K562 (cell line): ENCODE measurements around the gene ESRRG. TPM values are rescaled to one million over a fixed set of nuclear protein-coding genes. Genes with fewer than 3 reads are reported as not detected.

ENCODE experiments used
- ATAC-seq: fragments of 200-7000 bp; cut with Tn5 transposase; 3 replicates; pipeline ENCODE4 v1.9.1; 2020; ENCODE audit warnings: moderate library complexity
- BruUV-seq: library from RNA; stranded (reverse); fragments of 400-500 nt; replicated peaks from 2 replicates; lab custom pipeline; 2021; lab: Mats Ljungman, UMichigan
- CTCF ChIA-PET: fragments of 300-600 bp; formaldehyde crosslinking; extraction: SDS; loops from one replicate; lab custom pipeline; 2021; ENCODE audit warnings: low intra/inter-chr PET ratio; lab: Yijun Ruan, JAX
- POLR2A ChIA-PET: fragments of 300-600, 350-650 bp; sonication (Branson Sonifier 250); formaldehyde crosslinking; extraction: SDS; loops from one replicate; lab custom pipeline; 2021; ENCODE audit warnings: antibody characterized with exemption, inconsistent platforms; lab: Yijun Ruan, JAX
- DNase-seq, 4 experiments: peaks; one replicate each; pipeline versions ENCODE4 v3.0.0 to v3.0.0-alpha.2; 2011 to 2018; ENCODE audit warnings: low spot score in 3 of 4, mixed read lengths in 3 of 4; ENCODE audit errors: extremely low read depth in 1 of 4
- FAIRE-seq: peaks from 2 replicates; lab custom pipeline; 2011; peaks lifted over from hg19 to GRCh38; lab: Jason Lieb, UNC
- H2AFZ ChIP-seq: 2 replicates; pipeline ENCODE4 v1.6.0; 2011; ENCODE audit warnings: low read depth, low read length, control low read depth, inconsistent platforms
- H3K27ac ChIP-seq: fragments of 200-600 bp; 3 replicates; pipeline ENCODE4 v1.8.0; 2011; ENCODE audit warnings: low read depth, mild to moderate bottlenecking, control low read depth, inconsistent platforms, low read length, moderate library complexity, mixed read lengths; ENCODE audit errors: extremely low read depth
- H3K27me3 ChIP-seq, 2 experiments: fragments of 300-600 bp in 1 of 2; 2 replicates in 1 of 2; 3 replicates in 1 of 2; pipeline versions ENCODE4 v1.6.0 to v1.8.0; 2011; ENCODE audit warnings: inconsistent platforms in 2 of 2, low read length in 2 of 2, mild to moderate bottlenecking in 1 of 2, mixed read lengths in 1 of 2, moderate library complexity in 1 of 2; ENCODE audit not compliant: control insufficient read depth in 2 of 2, insufficient read depth in 2 of 2
- H3K36me3 ChIP-seq: fragments of 300-600 bp; 3 replicates; pipeline ENCODE4 v1.8.0; 2011; ENCODE audit warnings: mild to moderate bottlenecking, low read length, inconsistent platforms; ENCODE audit not compliant: control insufficient read depth, insufficient read depth
- H3K4me1 ChIP-seq, 2 experiments: fragments of 200-600 bp in 1 of 2; replicated peaks in 1 of 2; 2 replicates in 1 of 2; 3 replicates in 1 of 2; pipeline versions ENCODE4 v1.5.1 to v1.8.0; 2011; ENCODE audit warnings: inconsistent platforms in 2 of 2, low read length in 2 of 2, mild to moderate bottlenecking in 1 of 2, mixed read lengths in 1 of 2, moderate library complexity in 1 of 2; ENCODE audit not compliant: control insufficient read depth in 2 of 2, insufficient read depth in 2 of 2
- H3K4me2 ChIP-seq: 2 replicates; pipeline ENCODE4 v1.6.1; 2011; ENCODE audit warnings: low read length, control low read depth, inconsistent platforms, mixed read lengths; ENCODE audit not compliant: insufficient read depth
- H3K4me3 ChIP-seq: fragments of 200-600 bp; sonication (generic), shearing (Covaris generic); 2 replicates; pipeline ENCODE4 v1.5.1; 2016; ENCODE audit warnings: control low read depth, inconsistent platforms
- H3K79me2 ChIP-seq: fragments of 200-600 bp; 3 replicates; pipeline ENCODE4 v1.8.0; 2011; ENCODE audit warnings: low read length, inconsistent platforms; ENCODE audit not compliant: control insufficient read depth, insufficient read depth
- H3K9ac ChIP-seq, 2 experiments: 2 replicates each; pipeline versions ENCODE4 v1.6.0 to v1.6.1; 2011; ENCODE audit warnings: low read depth in 2 of 2, low read length in 2 of 2, control low read depth in 1 of 2, inconsistent platforms in 1 of 2, mild to moderate bottlenecking in 1 of 2, mixed read lengths in 1 of 2; ENCODE audit not compliant: insufficient read depth in 1 of 2
- H3K9me1 ChIP-seq: one replicate; pipeline ENCODE4 v1.6.0; 2011; ENCODE audit warnings: inconsistent platforms, mild to moderate bottlenecking, low read length, moderate library complexity; ENCODE audit not compliant: control insufficient read depth, insufficient read depth
- H3K9me3 ChIP-seq: replicated peaks from 2 replicates; pipeline ENCODE4 v1.5.1; 2011; ENCODE audit warnings: low read depth, low read length, inconsistent platforms; ENCODE audit not compliant: control insufficient read depth, insufficient read depth
- H4K20me1 ChIP-seq: replicated peaks from 2 replicates; pipeline ENCODE4 v1.6.1; 2011; ENCODE audit warnings: low read length, inconsistent platforms, mixed read lengths; ENCODE audit not compliant: control insufficient read depth, insufficient read depth
- FOSL1 ChIP-seq: fragments of 200-800 bp; sonication (Bioruptor generic); conservative IDR thresholded peaks from 2 replicates; pipeline ENCODE4 v1.6.1; 2016; ENCODE audit warnings: missing genetic modification characterization, missing compliant biosample characterization
- MITF ChIP-seq: IDR thresholded peaks from 2 replicates; pipeline ENCODE4 v1.6.1; 2014; ENCODE audit warnings: antibody characterized with exemption
- MLLT1 ChIP-seq, 2 experiments: fragments of 450-650 bp; IDR thresholded peaks; 2 replicates each; pipeline ENCODE4 v1.6.1; 2016
- MTA3 ChIP-seq: fragments of 450-650 bp; formaldehyde crosslinking; IDR thresholded peaks from 2 replicates; pipeline ENCODE4 v1.6.1; 2017; ENCODE audit warnings: mild to moderate bottlenecking, borderline replicate concordance
- ZBTB49 ChIP-seq: sonication (generic); formaldehyde crosslinking; IDR thresholded peaks from 2 replicates; pipeline ENCODE4 v1.8.0; 2022; ENCODE audit warnings: missing genetic modification reagents, mild to moderate bottlenecking, borderline replicate concordance
- ZNF124 ChIP-seq: sonication (generic); formaldehyde crosslinking; IDR thresholded peaks from 2 replicates; pipeline ENCODE4 v1.8.1; 2022; ENCODE audit warnings: missing genetic modification reagents
- WGBS: fragments of 100-300 bp; shearing (Covaris generic); methylation state at CpG from one replicate; pipeline ENCODE4 v1.1.6; 2016; ENCODE audit warnings: low coverage, mixed read lengths; ENCODE audit not compliant: insufficient coverage; ENCODE audit errors: missing lambda C conversion rate; 5-methylcytosine and 5-hydroxymethylcytosine counted together
- in situ Hi-C: fragments of 300-500 bp; cut with MboI; formaldehyde crosslinking; loops from 4 replicates; pipeline ENCODE4 v1.15.0; 2018; ENCODE audit warnings: inconsistent platforms, mixed read lengths
- intact Hi-C: fragments of 100-400 bp; cut with micrococcal nuclease; formaldehyde crosslinking; loops from 2 replicates; pipeline ENCODE4 v1.14.2; 2022
- polyA plus RNA-seq, 8 experiments: library from polyadenylated mRNA; depleted of rRNA in 4 of 8; stranded (reverse) in 5 of 8; unstranded in 3 of 8; fragments of >200 nt; fragmentation: Nextera tagmentation in 2 of 8; fragmentation: Illumina TruSeq in 1 of 8; extraction: Ambion mirVana in 2 of 8; extraction: Trizol in 1 of 8; gene quantifications; 2 replicates each; pipeline versions ENCODE4 v1.2.1 to v1.2.3, GENCODE V29; 2011 to 2014; ENCODE audit warnings: inconsistent platforms in 1 of 8, missing spikeins in 1 of 8
- total RNA-seq, 7 experiments: library from RNA; depleted of rRNA in 6 of 7; stranded (reverse); fragments of >200 nt in 6 of 7; fragmentation: Illumina TruSeq in 2 of 7; extraction: Trizol in 2 of 7; gene quantifications; 2 replicates each; pipeline versions ENCODE4 v1.2.1 to v1.2.3, GENCODE V29; 2011 to 2021; ENCODE audit warnings: low replicate concordance in 1 of 7

The ESRRG gene
- total and polyA plus RNA-seq, 9 of the 15 experiments (the other 6 are each of a cell fraction or from before 2014, with no cell fraction given): not detected

GRCh38 chr1:216679108-216679507, 44.1 kb downstream of the ESRRG start (continued):
- no peak for TF ChIP-seq MTA3

- H3K27ac ChIP-seq: no peak overlapping the region
- DNase-seq: no peak
- H3K4me1 ChIP-seq: no peaks in the 10 kb centered on the region
- no peak for ATAC-seq
- H3K36me3 ChIP-seq: no peaks in the 10 kb centered on the region
- H3K4me3 ChIP-seq: no peak overlapping the region
- WGBS: 1% methylated on average over 6 of the region's 6 CpGs
- FAIRE-seq: no peak
- BruUV-seq: no TSS peak
- H3K27me3 ChIP-seq: no peaks in the 10 kb centered on the region
- CTCF ChIA-PET: no interaction called here
- no peaks in the 10 kb centered on the region for H4K20me1 ChIP-seq
- intact Hi-C loops: no loop called here
- no peak overlapping the region for H3K9ac ChIP-seq
- no peaks in the 10 kb centered on the region for H3K79me2 ChIP-seq
- no peaks in the 10 kb centered on the region for H3K9me1 ChIP-seq
- no peak overlapping the region for H2AFZ ChIP-seq
- no peaks in the 10 kb centered on the region; the same call in 1 of the 2 replicates for H3K9me3 ChIP-seq
- POLR2A ChIA-PET: no interaction called here
- no peak overlapping the region for H3K4me2 ChIP-seq
- in situ Hi-C loops: no loop called here
- no peak for TF ChIP-seq FOSL1 (tag)
- no peak for TF ChIP-seq ZBTB49
- no peak for TF ChIP-seq MLLT1 (IDR thresholded peaks at IDR 0.05)
- no peak for TF ChIP-seq ZNF124 (CRISPR knock-in tag)
- TF ChIP-seq MITF: no peak
Measured at GRCh38 chr1:216670118-216670883, 52.9 kb downstream of the ESRRG start.
